GM18505 (cell line): ENCODE measurements around the gene TRIM41.
A peak's percentile ranks its signal among the peaks of the same experiment; 100 is the strongest.

Experiments
- ATAC-seq: cut with Tn5 transposase; IDR thresholded peaks from one replicate; pipeline ENCODE4 v1.9.1; 2021; ENCODE audit not compliant: unreplicated experiment
- POLR2A ChIP-seq: IDR thresholded peaks from 4 replicates; pipeline ENCODE4 v1.6.1; 2011; ENCODE audit warnings: borderline replicate concordance; ENCODE audit not compliant: insufficient read depth, insufficient read length; ENCODE audit errors: extremely low read depth

Gene TRIM41

DNA sequence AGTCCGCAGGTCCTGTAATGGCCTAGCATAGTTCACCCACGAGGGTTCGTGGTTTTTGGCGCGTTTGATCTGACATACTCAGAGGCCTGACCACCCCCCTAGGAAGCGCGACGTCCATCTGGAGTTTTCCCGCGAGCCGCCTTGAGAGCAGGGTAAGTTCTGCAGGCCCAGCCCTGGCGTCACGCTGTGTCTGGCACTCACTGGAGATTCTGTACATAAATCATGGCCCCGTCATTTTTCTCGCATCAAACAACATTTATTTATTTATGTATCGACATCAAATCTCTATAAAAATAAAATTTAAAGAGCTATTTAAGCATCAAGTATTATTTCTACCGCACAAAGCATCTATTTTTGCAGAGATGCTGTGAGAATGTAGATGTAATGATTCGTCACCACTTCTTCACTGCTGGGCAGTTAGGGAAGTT, 437 bp upstream of the TRIM41 start:
- no peak for TF ChIP-seq POLR2A
- ATAC-seq, result peak; percentile 1

- no peak for ATAC-seq
- TF ChIP-seq POLR2A, result no peak
Measured at GRCh38 chr5:181223729-181224389, 778 bp downstream of the TRIM41 start.

GRCh38 chr5:181224390-181225229, 1.5 kb downstream of the TRIM41 start:
- TF ChIP-seq POLR2A, result no peak
- no peak for ATAC-seq

DNA sequence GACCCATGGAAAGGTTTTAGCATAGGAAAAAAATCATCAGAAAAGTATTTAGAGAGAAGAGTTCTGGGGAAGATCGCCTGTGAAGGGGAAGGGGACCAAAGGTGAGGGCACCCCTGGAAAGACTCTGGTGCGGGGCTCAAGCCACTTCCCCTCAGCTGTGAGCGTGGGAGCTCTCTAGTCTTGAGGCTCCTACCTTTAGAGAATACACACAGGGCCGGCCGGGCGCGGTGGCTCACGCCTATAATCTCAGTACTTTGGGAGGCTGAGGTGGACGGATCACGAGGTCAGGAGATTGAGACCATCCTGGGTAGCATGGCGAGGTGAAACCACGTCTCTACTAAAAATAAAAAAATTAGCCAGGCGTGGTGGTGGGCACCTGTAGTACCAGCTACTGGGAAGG, 6.9 kb downstream of the TRIM41 start:
- TF ChIP-seq POLR2A, result no peak

DNA sequence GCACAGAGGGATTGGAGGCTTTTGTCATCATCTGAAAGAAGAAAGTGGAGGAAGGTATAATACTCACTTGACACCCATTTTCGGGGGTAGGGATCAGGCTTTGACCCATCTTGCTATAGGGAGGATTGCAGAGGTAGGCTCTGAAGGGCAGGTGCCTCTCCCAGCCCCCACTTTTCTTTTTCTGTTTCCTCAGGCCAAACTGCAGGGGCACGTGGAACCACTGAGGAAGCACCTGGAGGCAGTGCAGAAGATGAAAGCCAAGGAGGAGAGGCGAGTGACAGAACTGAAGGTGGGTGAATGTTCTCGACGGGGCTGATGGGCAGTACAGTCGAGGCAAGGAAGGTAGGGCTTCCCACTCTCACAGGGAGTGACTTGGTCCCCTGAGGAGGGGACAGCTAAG, 7.5 kb downstream of the TRIM41 start:
- TF ChIP-seq POLR2A, result no peak
- no peak for ATAC-seq

More for the DNA sequence above, 6.9 kb downstream of the TRIM41 start:
- no peak for ATAC-seq

- TF ChIP-seq POLR2A, result no peak
- ATAC-seq, result no peak
Measured at GRCh38 chr5:181231432-181231831, 8.4 kb downstream of the TRIM41 start.

DNA sequence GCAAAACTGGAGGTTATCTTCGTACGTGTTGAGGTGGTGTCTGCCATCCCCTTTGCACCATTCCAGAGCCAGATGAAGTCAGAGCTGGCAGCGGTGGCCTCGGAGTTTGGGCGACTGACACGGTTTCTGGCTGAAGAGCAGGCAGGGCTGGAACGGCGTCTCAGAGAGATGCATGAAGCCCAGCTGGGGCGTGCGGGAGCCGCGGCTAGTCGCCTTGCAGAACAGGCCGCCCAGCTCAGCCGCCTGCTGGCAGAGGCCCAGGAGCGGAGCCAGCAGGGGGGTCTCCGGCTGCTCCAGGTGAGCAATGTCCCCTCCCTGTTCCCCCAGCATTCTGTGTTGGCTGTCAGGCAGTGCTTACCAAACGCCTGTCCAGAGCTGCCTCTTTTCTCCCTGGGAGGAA, 9.5 kb downstream of the TRIM41 start:
- TF ChIP-seq POLR2A, result peak; percentile 8
- no peak for ATAC-seq

DNA sequence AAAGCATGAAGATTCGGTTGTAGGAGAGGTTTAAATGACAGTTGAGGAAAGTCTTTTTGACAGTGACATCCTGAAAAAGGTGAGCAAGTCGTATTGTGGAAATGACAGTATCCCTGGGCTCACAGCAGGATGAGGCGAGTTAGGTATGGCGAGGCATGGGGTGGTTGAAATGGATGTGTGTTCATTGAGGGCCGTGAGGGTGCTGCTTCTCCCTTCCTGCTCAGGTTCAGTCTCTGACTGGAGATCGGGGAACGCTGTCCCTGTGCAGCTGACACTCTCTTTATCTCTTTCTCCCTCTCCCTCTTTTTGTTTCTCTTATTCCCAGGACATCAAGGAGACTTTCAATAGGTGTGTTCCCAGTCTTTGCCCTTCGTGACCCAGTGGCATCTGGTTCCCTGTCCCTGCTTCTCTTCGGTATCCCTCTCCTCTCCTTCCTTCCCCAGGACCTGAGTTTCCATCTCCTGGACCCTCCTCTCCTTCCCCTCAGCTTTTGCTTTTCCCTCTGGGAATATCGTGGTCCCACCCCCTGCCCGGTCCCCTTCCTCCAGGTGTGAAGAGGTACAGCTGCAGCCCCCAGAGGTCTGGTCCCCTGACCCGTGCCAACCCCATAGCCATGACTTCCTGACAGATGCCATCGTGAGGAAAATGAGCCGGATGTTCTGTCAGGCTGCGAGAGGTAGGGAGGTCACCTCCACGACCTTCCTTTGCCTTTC, 10.2 kb downstream of the TRIM41 start:
- TF ChIP-seq POLR2A, result peak; percentile 3
- no peak for ATAC-seq

- ATAC-seq, result no peak
- peak; percentile 12 for TF ChIP-seq POLR2A
Measured at GRCh38 chr5:181233801-181234454, 10.8 kb downstream of the TRIM41 start.

DNA sequence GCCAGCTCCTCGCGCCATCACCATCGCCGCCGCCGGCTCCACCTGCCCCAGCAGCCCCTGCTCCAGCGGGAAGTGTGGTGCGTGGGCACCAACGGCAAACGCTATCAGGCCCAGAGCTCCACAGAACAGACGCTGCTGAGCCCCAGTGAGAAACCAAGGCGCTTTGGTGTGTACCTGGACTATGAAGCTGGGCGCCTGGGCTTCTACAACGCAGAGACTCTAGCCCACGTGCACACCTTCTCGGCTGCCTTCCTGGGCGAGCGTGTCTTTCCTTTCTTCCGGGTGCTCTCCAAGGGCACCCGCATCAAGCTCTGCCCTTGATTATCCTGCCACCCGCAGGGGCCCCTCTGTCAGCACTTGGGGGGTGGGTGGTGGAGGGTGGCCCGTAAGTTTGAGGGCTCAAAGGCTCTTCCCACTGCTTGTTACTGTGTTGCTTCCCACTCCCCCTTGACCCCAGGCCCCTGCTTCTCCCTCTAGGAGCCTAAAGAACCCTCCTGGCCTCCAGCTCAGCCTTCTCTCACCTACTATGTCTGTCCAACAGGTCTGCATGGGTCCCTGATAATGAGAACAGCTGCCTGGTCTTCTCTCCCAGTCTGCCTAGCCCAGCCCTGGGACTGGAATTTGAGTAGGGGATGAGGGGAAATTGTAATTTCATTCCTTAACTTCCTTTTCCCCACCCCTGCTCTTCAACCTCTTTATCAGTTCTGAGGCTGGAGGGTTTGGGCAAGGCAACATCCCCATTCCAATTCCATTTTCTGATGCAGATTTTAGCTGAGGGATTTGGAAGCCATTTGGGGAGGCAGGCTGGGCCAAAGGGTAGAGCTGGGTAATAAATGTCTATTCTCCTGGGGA, 11.6 kb downstream of the TRIM41 start:
- TF ChIP-seq POLR2A, result no peak
- no peak for ATAC-seq

- TF ChIP-seq POLR2A, result peak; percentile 2
- no peak for ATAC-seq
Measured at GRCh38 chr5:181235323-181235688, 12.2 kb downstream of the TRIM41 start.

- peak; percentile 9 for TF ChIP-seq POLR2A
- ATAC-seq, result no peak
Measured at GRCh38 chr5:181235689-181236366, 12.7 kb downstream of the TRIM41 start.
